Endothelial cell (in vitro differentiated cells): ENCODE results near the gene CD300C. TPM values are rescaled to one million over a fixed set of nuclear protein-coding genes. Genes with fewer than 3 reads are reported as not detected.

Experiments
- DNase-seq: peaks from one replicate; pipeline ENCODE4 v3.0.0; 2021; ENCODE audit warnings: low spot score
- H3K27ac Mint-ChIP-seq: one replicate; pipeline ENCODE4 v1.8.0; 2021; ENCODE audit warnings: mixed read lengths, inconsistent platforms; ENCODE audit not compliant: unreplicated experiment
- H3K27me3 Mint-ChIP-seq: one replicate; pipeline ENCODE4 v1.8.0; 2021; ENCODE audit warnings: mild to moderate bottlenecking, moderate library complexity, mixed read lengths, inconsistent platforms; ENCODE audit not compliant: unreplicated experiment
- H3K36me3 Mint-ChIP-seq: one replicate; pipeline ENCODE4 v1.8.0; 2021; ENCODE audit warnings: mild to moderate bottlenecking, low read depth, mixed read lengths, inconsistent platforms; ENCODE audit not compliant: unreplicated experiment
- H3K4me1 Mint-ChIP-seq: one replicate; pipeline ENCODE4 v1.8.0; 2021; ENCODE audit warnings: mild to moderate bottlenecking, mixed read lengths, inconsistent platforms; ENCODE audit not compliant: unreplicated experiment
- H3K4me3 Mint-ChIP-seq: one replicate; pipeline ENCODE4 v1.8.0; 2021; ENCODE audit warnings: mild to moderate bottlenecking, mixed read lengths, inconsistent platforms; ENCODE audit not compliant: unreplicated experiment
- H3K9me3 Mint-ChIP-seq: one replicate; pipeline ENCODE4 v1.8.0; 2021; ENCODE audit warnings: mixed read lengths, inconsistent platforms; ENCODE audit not compliant: unreplicated experiment
- CTCF ChIP-seq: fragments of 200-600 bp; sonication (generic); IDR thresholded peaks from one replicate; pipeline ENCODE4 v1.5.0; 2021; ENCODE audit warnings: antibody characterized with exemption; ENCODE audit not compliant: unreplicated experiment
- total RNA-seq: library from RNA; stranded (reverse); fragmentation: NEBNext Ultra II Directional; extraction: Animal tissue kit (Norgen Biotek cat#: 25700); gene quantifications from one replicate; pipeline ENCODE4 v1.2.1, GENCODE V29; 2021; ENCODE audit not compliant: unreplicated experiment

Gene CD300C
- total RNA-seq, 1 donor from 2014 or later, result not detected

- TF ChIP-seq CTCF, result no peak
These were observed 30.0 kb downstream of the CD300C start for GRCh38 chr17:74515941-74516340.

GRCh38 chr17:74514632-74515334 lies 31.1 kb downstream of the CD300C start:
- peaks cover 10% of the 10 kb centered on the region for H3K4me1 Mint-ChIP-seq
- no peak for DNase-seq
- no peak for TF ChIP-seq CTCF
- peaks cover 14% of the 10 kb centered on the region for H3K27me3 Mint-ChIP-seq
- H3K9me3 Mint-ChIP-seq, result peaks cover 13% of the 10 kb centered on the region
- peak overlapping the region; percentile 93 for H3K27ac Mint-ChIP-seq
- peaks cover 13% of the 10 kb centered on the region for H3K36me3 Mint-ChIP-seq
- H3K4me3 Mint-ChIP-seq, result peak overlapping the region; percentile 82

More at GRCh38 chr17:74515941-74516340, 30.0 kb downstream of the CD300C start:
- H3K27ac Mint-ChIP-seq, result no peak overlapping the region
- H3K9me3 Mint-ChIP-seq, result peaks cover 13% of the 10 kb centered on the region
- peaks cover 14% of the 10 kb centered on the region for H3K27me3 Mint-ChIP-seq
- no peak for DNase-seq
- H3K4me3 Mint-ChIP-seq, result no peak overlapping the region
- H3K4me1 Mint-ChIP-seq, result peaks cover 10% of the 10 kb centered on the region
- H3K36me3 Mint-ChIP-seq, result peaks cover 13% of the 10 kb centered on the region

GRCh38 chr17:74513987-74514631 lies 31.8 kb downstream of the CD300C start:
- peak; percentile 44 for DNase-seq
- Mint-ChIP-seq H3K4me1 (peaks cover 10% of the 10 kb centered on the region), H3K36me3 (peaks cover 13% of the 10 kb centered on the region), H3K27ac (peak overlapping the region; percentile 93), H3K27me3 (peaks cover 14% of the 10 kb centered on the region), H3K9me3 (peaks cover 13% of the 10 kb centered on the region), H3K4me3 (peak overlapping the region; percentile 82)
- TF ChIP-seq CTCF, result no peak

- DNase-seq, result no peak
- Mint-ChIP-seq H3K27me3 (peaks cover 14% of the 10 kb centered on the region), H3K9me3 (peaks cover 13% of the 10 kb centered on the region), H3K36me3 (peaks cover 13% of the 10 kb centered on the region), H3K27ac (no peak overlapping the region), H3K4me3 (no peak overlapping the region), H3K4me1 (peaks cover 10% of the 10 kb centered on the region)
- no peak for TF ChIP-seq CTCF
These were observed 33.3 kb downstream of the CD300C start for GRCh38 chr17:74512624-74513091.

- Mint-ChIP-seq H3K9me3 (peaks cover 13% of the 10 kb centered on the region), H3K4me3 (no peak overlapping the region), H3K27me3 (peaks cover 14% of the 10 kb centered on the region)
These were observed 33.9 kb downstream of the CD300C start for GRCh38 chr17:74512036-74512435.

More at GRCh38 chr17:74512036-74512435, 33.9 kb downstream of the CD300C start:
- peaks cover 10% of the 10 kb centered on the region for H3K4me1 Mint-ChIP-seq
- H3K36me3 Mint-ChIP-seq, result peaks cover 13% of the 10 kb centered on the region
- no peak for DNase-seq
- TF ChIP-seq CTCF, result no peak
- no peak overlapping the region for H3K27ac Mint-ChIP-seq
